BJ (cell line): Measurements from ENCODE around the gene PEAR1. TPM values are rescaled to one million over a fixed set of nuclear protein-coding genes. Genes with fewer than 3 reads are reported as not detected.

Experiments used
- CTCF ChIA-PET: fragments of 350-600 bp; formaldehyde crosslinking; extraction: SDS; loops from one replicate; lab custom pipeline; 2021; ENCODE audit warnings: antibody characterized with exemption, inconsistent platforms; lab: Yijun Ruan, JAX
- POLR2A ChIA-PET: fragments of 300-600 bp; sonication (Branson Sonifier 250); formaldehyde crosslinking; extraction: SDS; loops from one replicate; lab custom pipeline; 2021; ENCODE audit warnings: antibody characterized with exemption; lab: Charles Lee
- DNase-seq: peaks from one replicate; pipeline ENCODE4 v3.0.0-alpha.2; 2011; ENCODE audit warnings: low read depth
- H3K27me3 ChIP-seq: 2 replicates; pipeline ENCODE4 v1.6.0; 2011; ENCODE audit warnings: low read length; ENCODE audit not compliant: control insufficient read depth, insufficient read depth
- H3K36me3 ChIP-seq: 2 replicates; pipeline ENCODE4 v1.5.1; 2011; ENCODE audit warnings: low read length; ENCODE audit not compliant: control insufficient read depth, insufficient read depth
- H3K4me3 ChIP-seq: 2 replicates; pipeline ENCODE4 v1.5.1; 2011; ENCODE audit warnings: low read depth, mild to moderate bottlenecking, control low read depth, low read length
- polyA plus RNA-seq: library from polyadenylated mRNA; depleted of rRNA; stranded (reverse); fragments of >200 nt; gene quantifications from 2 replicates; pipeline ENCODE4 v1.2.3, GENCODE V29; 2011; rRNA removed
- small RNA-seq: library from RNA; depleted of rRNA; stranded (forward); fragments of <200 nt; gene quantifications from one replicate; pipeline ENCODE3, GENCODE V24; 2012; ENCODE audit warnings: low replicate concordance, low read depth; ENCODE audit not compliant: insufficient read length
- TF ChIP-seq, protein P1 (sequence below): IDR thresholded peaks from 2 replicates; pipeline ENCODE4 v1.5.1; 2011; ENCODE audit warnings: low read depth, mild to moderate bottlenecking, control low read depth, inconsistent platforms, low read length, moderate library complexity; ENCODE audit not compliant: insufficient read depth

PEAR1 gene
- polyA plus RNA-seq, 1 experiment = 50.4 TPM

GRCh38 chr1:156961709-156962108, 68.2 kb downstream of the PEAR1 start:
- Histone ChIP-seq H3K36me3 (peaks cover 16% of the 10 kb centered on the region), H3K4me3 (no peak overlapping the region), H3K27me3 (no peaks in the 10 kb centered on the region)
- ChIA-PET CTCF (no interaction called here), POLR2A (no interaction called here)
- TF ChIP-seq, protein P1, sequence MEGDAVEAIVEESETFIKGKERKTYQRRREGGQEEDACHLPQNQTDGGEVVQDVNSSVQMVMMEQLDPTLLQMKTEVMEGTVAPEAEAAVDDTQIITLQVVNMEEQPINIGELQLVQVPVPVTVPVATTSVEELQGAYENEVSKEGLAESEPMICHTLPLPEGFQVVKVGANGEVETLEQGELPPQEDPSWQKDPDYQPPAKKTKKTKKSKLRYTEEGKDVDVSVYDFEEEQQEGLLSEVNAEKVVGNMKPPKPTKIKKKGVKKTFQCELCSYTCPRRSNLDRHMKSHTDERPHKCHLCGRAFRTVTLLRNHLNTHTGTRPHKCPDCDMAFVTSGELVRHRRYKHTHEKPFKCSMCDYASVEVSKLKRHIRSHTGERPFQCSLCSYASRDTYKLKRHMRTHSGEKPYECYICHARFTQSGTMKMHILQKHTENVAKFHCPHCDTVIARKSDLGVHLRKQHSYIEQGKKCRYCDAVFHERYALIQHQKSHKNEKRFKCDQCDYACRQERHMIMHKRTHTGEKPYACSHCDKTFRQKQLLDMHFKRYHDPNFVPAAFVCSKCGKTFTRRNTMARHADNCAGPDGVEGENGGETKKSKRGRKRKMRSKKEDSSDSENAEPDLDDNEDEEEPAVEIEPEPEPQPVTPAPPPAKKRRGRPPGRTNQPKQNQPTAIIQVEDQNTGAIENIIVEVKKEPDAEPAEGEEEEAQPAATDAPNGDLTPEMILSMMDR = 0 out of 2 replicates have a peak, but pooled peaks have one; percentile 4
- no peak for DNase-seq

DNA sequence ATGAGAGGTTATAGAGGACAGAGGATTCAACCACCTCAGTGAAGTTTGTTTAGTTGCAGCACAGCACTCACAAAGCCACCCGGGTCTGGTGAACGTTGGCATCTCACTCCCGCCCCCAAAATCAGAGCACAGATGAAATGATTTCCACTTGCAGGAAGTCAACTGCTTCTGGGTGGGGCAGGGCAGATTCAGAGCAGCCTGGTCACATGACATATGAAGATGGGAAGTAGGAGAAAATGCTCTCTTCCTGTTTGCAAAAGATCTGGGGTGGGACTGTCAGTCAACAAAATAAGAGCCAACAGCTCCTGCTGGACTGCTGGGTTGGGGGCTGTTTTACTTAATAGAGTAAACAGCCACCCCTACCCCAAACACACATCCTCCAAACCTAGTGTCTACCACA, 70.1 kb downstream of the PEAR1 start:
- Histone ChIP-seq H3K4me3 (no peak overlapping the region), H3K36me3 (peaks cover 16% of the 10 kb centered on the region), H3K27me3 (no peaks in the 10 kb centered on the region)
- no peak for DNase-seq
- TF ChIP-seq, protein P1 = no peak
- ChIA-PET CTCF (interaction anchor here (1.9 kb wide), 1 partner anchor 11 kb away, joined by 4 read pairs; no protein-coding TSS in a partner anchor), POLR2A (no interaction called here)

- H3K36me3 ChIP-seq = peaks cover 19% of the 10 kb centered on the region
- CTCF ChIA-PET = interaction anchor here (0.6 to 2.2 kb wide), 5 partner anchors 10 to 1132 kb away, joined by 3 to 6 read pairs (median 4); no protein-coding TSS in a partner anchor
- DNase-seq = no peak
These were observed 70.9 kb downstream of the PEAR1 start for GRCh38 chr1:156964441-156964840.

More at GRCh38 chr1:156964441-156964840, 70.9 kb downstream of the PEAR1 start:
- Histone ChIP-seq H3K4me3 (no peak overlapping the region), H3K27me3 (no peaks in the 10 kb centered on the region)
- POLR2A ChIA-PET = no interaction called here
- TF ChIP-seq, protein P1 = no peak

Small RNAs within 50 kb of the gene (small RNA-seq; reads per million reads assigned to genes)
- not detected for gene MIR765

Other genes with a start within 250 kb of the PEAR1 start
- 15.0 and 17.5 TPM in 2 replicates for gene NES, start 216.3 kb upstream of the PEAR1 start, polyA plus RNA-seq
- 52.8 and 75.9 TPM in 2 replicates for gene CRABP2, start 188.1 kb upstream of the PEAR1 start, polyA plus RNA-seq
- gene METTL25B, start 165.2 kb upstream of the PEAR1 start, polyA plus RNA-seq = 9.5 and 14.6 TPM in 2 replicates
- gene ISG20L2, start 165.0 kb upstream of the PEAR1 start, polyA plus RNA-seq = 30.6 and 36.6 TPM in 2 replicates
- 104 and 120 TPM in 2 replicates for gene MRPL24, start 152.6 kb upstream of the PEAR1 start, polyA plus RNA-seq
- gene HDGF, start 142.0 kb upstream of the PEAR1 start, polyA plus RNA-seq = 179 and 180 TPM in 2 replicates
- 60.3 and 93.6 TPM in 2 replicates for gene PRCC, start 126.2 kb upstream of the PEAR1 start, polyA plus RNA-seq
- 0.17 TPM in 1 of 2 replicates, not detected in the other for gene SH2D2A, start 76.9 kb upstream of the PEAR1 start, polyA plus RNA-seq
- gene INSRR, start 34.6 kb upstream of the PEAR1 start, polyA plus RNA-seq = not detected in 2 replicates
- 0.02 TPM in 1 of 2 replicates, not detected in the other for gene NTRK1, start 32.9 kb upstream of the PEAR1 start, polyA plus RNA-seq
- 0.75 and 1.2 TPM in 2 replicates for gene LRRC71, start 26.9 kb downstream of the PEAR1 start, polyA plus RNA-seq
- 15.6 and 19.5 TPM in 2 replicates for gene ARHGEF11, start 152.0 kb downstream of the PEAR1 start, polyA plus RNA-seq
- not detected in 2 replicates for gene ETV3L, start 206.1 kb downstream of the PEAR1 start, polyA plus RNA-seq
- 7.4 and 7.9 TPM in 2 replicates for gene ETV3, start 244.7 kb downstream of the PEAR1 start, polyA plus RNA-seq